ENCODE measurements around the gene SRP9. TPM values are rescaled to one million over a fixed set of nuclear protein-coding genes. Genes with fewer than 3 reads are reported as not detected.

The SRP9 gene
- total RNA-seq, 1 donor from 2014 or later = 252 TPM

DNA sequence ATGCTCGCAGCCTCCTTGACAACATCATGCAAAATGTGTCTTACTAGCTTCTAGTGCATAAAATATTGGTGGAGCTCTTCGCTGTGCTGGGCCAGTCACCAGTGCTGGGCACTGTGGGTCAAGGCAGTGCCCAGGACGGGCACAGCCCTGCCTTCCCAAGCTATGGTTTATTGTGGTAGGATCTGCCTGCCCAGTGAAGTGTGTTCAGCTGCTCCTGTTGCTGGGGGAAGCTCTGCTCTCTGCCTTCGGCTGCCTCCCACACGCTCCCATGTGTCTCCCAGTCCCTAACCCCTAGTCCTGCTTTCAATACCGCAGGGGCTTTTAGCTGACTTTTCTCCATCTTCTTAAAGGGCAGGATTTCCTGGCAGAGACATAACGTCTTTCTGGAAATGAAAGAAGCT, 48.0 kb downstream of the SRP9 start:
- Mint-ChIP-seq H3K4me1 (ENCODE audit: unreplicated experiment) (peaks cover 18% of the 10 kb centered on the region), H3K9me3 (ENCODE audit: unreplicated experiment) (no peaks in the 10 kb centered on the region), H3K36me3 (ENCODE audit: low read depth, unreplicated experiment) (no peaks in the 10 kb centered on the region), H3K27ac (ENCODE audit: unreplicated experiment) (no peak overlapping the region), H3K27me3 (ENCODE audit: unreplicated experiment) (peaks cover 1% of the 10 kb centered on the region), H3K4me3 (ENCODE audit: unreplicated experiment) (no peak overlapping the region)
- TF ChIP-seq, protein P1, sequence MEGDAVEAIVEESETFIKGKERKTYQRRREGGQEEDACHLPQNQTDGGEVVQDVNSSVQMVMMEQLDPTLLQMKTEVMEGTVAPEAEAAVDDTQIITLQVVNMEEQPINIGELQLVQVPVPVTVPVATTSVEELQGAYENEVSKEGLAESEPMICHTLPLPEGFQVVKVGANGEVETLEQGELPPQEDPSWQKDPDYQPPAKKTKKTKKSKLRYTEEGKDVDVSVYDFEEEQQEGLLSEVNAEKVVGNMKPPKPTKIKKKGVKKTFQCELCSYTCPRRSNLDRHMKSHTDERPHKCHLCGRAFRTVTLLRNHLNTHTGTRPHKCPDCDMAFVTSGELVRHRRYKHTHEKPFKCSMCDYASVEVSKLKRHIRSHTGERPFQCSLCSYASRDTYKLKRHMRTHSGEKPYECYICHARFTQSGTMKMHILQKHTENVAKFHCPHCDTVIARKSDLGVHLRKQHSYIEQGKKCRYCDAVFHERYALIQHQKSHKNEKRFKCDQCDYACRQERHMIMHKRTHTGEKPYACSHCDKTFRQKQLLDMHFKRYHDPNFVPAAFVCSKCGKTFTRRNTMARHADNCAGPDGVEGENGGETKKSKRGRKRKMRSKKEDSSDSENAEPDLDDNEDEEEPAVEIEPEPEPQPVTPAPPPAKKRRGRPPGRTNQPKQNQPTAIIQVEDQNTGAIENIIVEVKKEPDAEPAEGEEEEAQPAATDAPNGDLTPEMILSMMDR (IDR thresholded peaks at IDR 0.05; ENCODE audit: unreplicated experiment) = no peak
- no peak for DNase-seq (ENCODE audit: low spot score)

DNA sequence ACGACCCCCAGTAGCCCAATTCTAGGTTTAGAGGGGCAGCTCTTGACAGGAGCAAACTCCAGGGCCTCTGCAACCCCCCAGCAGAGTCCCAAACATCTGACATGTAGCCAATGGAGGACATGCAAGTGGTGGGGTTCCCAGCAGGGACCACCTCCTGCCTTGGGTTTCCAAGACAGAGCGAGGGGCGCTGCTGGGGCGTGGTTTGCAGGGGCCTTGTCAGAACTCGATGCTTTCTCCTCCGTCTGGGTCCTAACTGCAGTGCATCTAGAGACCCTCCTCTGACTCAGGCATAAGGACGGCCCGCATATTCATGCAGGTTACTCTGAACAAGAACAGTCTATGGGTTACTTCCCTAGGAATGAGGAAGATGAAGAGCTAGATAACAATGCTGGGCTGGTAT, 49.5 kb downstream of the SRP9 start:
- H3K9me3 Mint-ChIP-seq (ENCODE audit: unreplicated experiment) = no peaks in the 10 kb centered on the region
- DNase-seq (ENCODE audit: low spot score) = no peak
- TF ChIP-seq, protein P1 (IDR thresholded peaks at IDR 0.05; ENCODE audit: unreplicated experiment) = no peak
- no peak overlapping the region for H3K27ac Mint-ChIP-seq (ENCODE audit: unreplicated experiment)
- peaks cover 1% of the 10 kb centered on the region for H3K27me3 Mint-ChIP-seq (ENCODE audit: unreplicated experiment)
- peaks cover 18% of the 10 kb centered on the region for H3K4me1 Mint-ChIP-seq (ENCODE audit: unreplicated experiment)
- no peaks in the 10 kb centered on the region for H3K36me3 Mint-ChIP-seq (ENCODE audit: low read depth, unreplicated experiment)
- no peak overlapping the region for H3K4me3 Mint-ChIP-seq (ENCODE audit: unreplicated experiment)

DNA sequence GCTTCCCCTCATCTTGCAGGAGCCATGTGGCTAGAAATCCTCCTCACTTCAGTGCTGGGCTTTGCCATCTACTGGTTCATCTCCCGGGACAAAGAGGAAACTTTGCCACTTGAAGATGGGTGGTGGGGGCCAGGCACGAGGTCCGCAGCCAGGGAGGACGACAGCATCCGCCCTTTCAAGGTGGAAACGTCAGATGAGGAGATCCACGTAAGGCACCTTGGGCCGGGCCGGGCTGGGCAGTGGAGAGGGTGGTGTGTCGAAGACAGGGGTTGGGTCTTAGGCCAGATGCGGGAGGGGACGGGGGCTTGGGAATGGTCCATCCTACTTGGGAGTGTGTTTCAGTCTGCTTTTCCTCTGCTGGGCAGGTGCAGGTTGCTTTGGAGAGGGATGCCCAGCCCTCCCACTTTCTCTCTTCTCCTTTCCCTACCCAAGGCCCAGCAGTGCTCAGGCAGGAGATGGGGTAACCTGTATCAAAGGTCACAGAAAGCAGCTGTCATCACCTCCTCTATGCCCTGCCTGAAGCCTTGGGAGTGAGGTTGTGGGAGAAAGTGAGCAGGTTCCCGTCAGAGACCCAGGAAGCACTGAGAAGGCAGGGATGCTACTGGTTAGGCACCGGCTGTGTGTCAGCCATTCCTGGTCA, 51.2 kb downstream of the SRP9 start:
- H3K9me3 Mint-ChIP-seq (ENCODE audit: unreplicated experiment) = no peaks in the 10 kb centered on the region
- H3K4me3 Mint-ChIP-seq (ENCODE audit: unreplicated experiment) = no peak overlapping the region
- H3K4me1 Mint-ChIP-seq (ENCODE audit: unreplicated experiment) = peaks cover 18% of the 10 kb centered on the region
- H3K27ac Mint-ChIP-seq (ENCODE audit: unreplicated experiment) = no peak overlapping the region
- peaks cover 3% of the 10 kb centered on the region for H3K27me3 Mint-ChIP-seq (ENCODE audit: unreplicated experiment)
- no peak for DNase-seq (ENCODE audit: low spot score)
- peaks cover 4% of the 10 kb centered on the region for H3K36me3 Mint-ChIP-seq (ENCODE audit: low read depth, unreplicated experiment)
- TF ChIP-seq, protein P1 (IDR thresholded peaks at IDR 0.05; ENCODE audit: unreplicated experiment) = no peak

DNA sequence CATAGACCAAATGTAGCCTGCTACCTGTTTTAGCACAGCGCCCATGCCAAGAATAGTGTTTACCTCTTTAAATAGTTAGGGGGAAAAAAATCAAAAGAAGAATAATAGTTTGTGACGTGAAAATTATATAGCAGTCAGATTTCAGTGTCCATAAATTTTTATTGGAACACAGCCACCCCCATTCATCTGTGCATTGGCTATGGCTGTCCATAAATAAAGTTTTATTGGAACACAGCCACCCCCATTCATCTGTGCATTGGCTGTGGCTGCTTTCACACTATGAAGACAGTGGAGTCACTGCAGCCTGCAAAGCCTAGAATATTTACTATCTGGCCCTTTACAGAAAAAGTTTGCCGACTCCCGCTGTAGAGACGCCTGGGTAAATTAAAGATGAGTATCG, 53.2 kb downstream of the SRP9 start:
- H3K27me3 Mint-ChIP-seq (ENCODE audit: unreplicated experiment) = peaks cover 3% of the 10 kb centered on the region
- H3K4me1 Mint-ChIP-seq (ENCODE audit: unreplicated experiment) = peaks cover 12% of the 10 kb centered on the region
- TF ChIP-seq, protein P1 (IDR thresholded peaks at IDR 0.05; ENCODE audit: unreplicated experiment) = no peak
- H3K36me3 Mint-ChIP-seq (ENCODE audit: low read depth, unreplicated experiment) = peaks cover 7% of the 10 kb centered on the region
- no peaks in the 10 kb centered on the region for H3K9me3 Mint-ChIP-seq (ENCODE audit: unreplicated experiment)
- no peak for DNase-seq (ENCODE audit: low spot score)
- no peak overlapping the region for H3K27ac Mint-ChIP-seq (ENCODE audit: unreplicated experiment)
- no peak overlapping the region for H3K4me3 Mint-ChIP-seq (ENCODE audit: unreplicated experiment)

DNA sequence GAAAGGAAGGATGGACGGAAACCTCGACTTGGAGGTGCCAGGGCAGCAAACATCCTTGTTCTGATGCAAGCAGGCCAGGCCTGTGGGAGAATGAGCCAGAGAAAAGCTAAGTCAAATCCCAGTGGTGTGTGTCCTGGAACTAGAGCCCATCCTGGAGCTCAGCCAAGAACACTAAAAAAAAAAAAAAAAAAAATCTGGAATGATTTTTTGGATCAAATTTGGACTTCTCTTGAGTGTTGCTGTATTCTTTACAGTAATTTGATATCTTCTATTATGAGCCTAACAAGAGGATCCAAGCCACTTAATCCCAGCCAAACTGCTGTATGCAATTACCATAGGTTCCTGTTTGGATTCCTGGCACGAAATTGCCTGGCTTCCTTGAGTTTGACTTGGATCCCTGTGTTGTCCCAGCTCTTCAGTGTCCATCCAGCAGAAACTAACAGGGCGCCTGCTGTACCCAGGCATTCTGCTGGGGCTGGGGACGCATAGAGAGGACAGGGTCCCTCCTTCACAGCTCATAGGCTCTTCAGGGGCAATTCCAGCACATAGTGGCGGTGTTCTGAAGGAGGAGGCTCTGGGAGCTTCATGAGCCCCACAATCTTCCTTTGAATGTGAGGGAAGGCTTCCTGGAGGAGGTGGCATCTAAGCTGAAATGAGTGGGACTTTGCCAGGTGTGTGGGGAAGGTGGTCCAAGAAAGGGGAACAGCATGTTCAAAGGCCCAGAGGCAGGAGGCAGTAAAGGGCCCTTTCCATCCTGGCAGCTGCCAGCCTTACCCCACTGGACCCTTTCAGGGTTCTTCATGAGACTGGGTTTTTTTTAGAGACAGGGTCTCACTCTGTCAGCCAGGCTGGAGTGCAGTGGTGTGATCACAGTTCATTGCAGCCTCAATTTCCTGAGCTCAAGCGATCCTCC, 57.0 kb downstream of the SRP9 start:
- no peak for DNase-seq (ENCODE audit: low spot score)
- Mint-ChIP-seq H3K36me3 (ENCODE audit: low read depth, unreplicated experiment) (peaks cover 11% of the 10 kb centered on the region), H3K4me3 (ENCODE audit: unreplicated experiment) (no peak overlapping the region), H3K4me1 (ENCODE audit: unreplicated experiment) (no peaks in the 10 kb centered on the region), H3K27me3 (ENCODE audit: unreplicated experiment) (peaks cover 3% of the 10 kb centered on the region), H3K9me3 (ENCODE audit: unreplicated experiment) (no peaks in the 10 kb centered on the region), H3K27ac (ENCODE audit: unreplicated experiment) (no peak overlapping the region)
- TF ChIP-seq, protein P1 (IDR thresholded peaks at IDR 0.05; ENCODE audit: unreplicated experiment) = no peak
